Tibial artery (tissue), 4 donors: ENCODE measurements around the gene TRMT10A.
"Not testable (repeated sequence)": the region's sequence is repeated elsewhere in the genome, so short reads cannot be mapped to it uniquely, and the experiment has no call there.

ENCODE experiments used
- DNase-seq, 2 donors: peaks; one replicate each; pipeline ENCODE4 v3.0.0-alpha.2; 2019
- H3K27ac ChIP-seq, 2 donors: fragments of 200-600 bp; sonication (generic) in 1 of 2; 1 replicate in 1 of 2; 2 replicates in 1 of 2; pipeline ENCODE4 v1.5.1; 2018 to 2019; ENCODE audit warnings: mild to moderate bottlenecking in 1 of 2
- H3K27me3 ChIP-seq, 2 donors: fragments of 200-600 bp; sonication (generic) in 1 of 2; one replicate each; pipeline versions ENCODE4 v1.5.1 to v1.6.0; 2016 to 2019
- H3K36me3 ChIP-seq, 3 donors: fragments of 200-600 bp; sonication (generic) in 2 of 3; one replicate each; pipeline ENCODE4 v1.5.1; 2016 to 2019; ENCODE audit warnings: mild to moderate bottlenecking in 2 of 3
- H3K4me1 ChIP-seq, 4 donors: fragments of 200-600 bp; sonication (generic) in 2 of 4; 1 replicate in 3 of 4; 2 replicates in 1 of 4; pipeline ENCODE4 v1.5.1; 2016 to 2019
- H3K4me3 ChIP-seq, 2 donors: fragments of 200-600 bp; sonication (generic) in 1 of 2; 1 replicate in 1 of 2; 2 replicates in 1 of 2; pipeline ENCODE4 v1.5.1; 2018 to 2019; ENCODE audit warnings: mild to moderate bottlenecking in 2 of 2
- H3K9me3 ChIP-seq, 3 donors: fragments of 200-600 bp; sonication (generic) in 1 of 3; one replicate each; pipeline ENCODE4 v1.5.1; 2016 to 2019
- CTCF ChIP-seq, 2 experiments: fragments of 200-600 bp in 1 of 2; fragments of 450-650 bp in 1 of 2; IDR thresholded peaks; one replicate each; pipeline ENCODE4 v1.5.1; 2017 to 2019; ENCODE audit warnings: antibody characterized with exemption in 2 of 2, mild to moderate bottlenecking in 1 of 2, moderate library complexity in 1 of 2
- intact Hi-C: fragments of 100-400 bp; cut with DNase I; formaldehyde crosslinking; loops from one replicate; pipeline ENCODE4 v1.15.0; 2023; ENCODE audit warnings: low total_unique reads

Gene TRMT10A

GRCh38 chr4:99552872-99553271, 11.0 kb downstream of the TRMT10A start:
- Histone ChIP-seq H3K27ac (no peak overlapping the region), H3K4me3 (no peak overlapping the region), H3K4me1 (no peaks in the 10 kb centered on the region), H3K36me3 (peaks cover 0 to 24% (median 5%) of the 10 kb centered on the region in 3 donors), H3K27me3 (no peaks in the 10 kb centered on the region), H3K9me3 (no peaks in the 10 kb centered on the region)
- DNase-seq: no peak
- intact Hi-C loops: no loop called here
- TF ChIP-seq CTCF (IDR thresholded peaks at IDR 0.05): no peak

GRCh38 chr4:99540277-99540939, 23.4 kb downstream of the TRMT10A start:
- no peak overlapping the region for H3K27ac ChIP-seq
- no peak for TF ChIP-seq CTCF (IDR thresholded peaks at IDR 0.05)
- intact Hi-C loops: no loop called here

GRCh38 chr4:99537674-99538073, 26.2 kb downstream of the TRMT10A start:
- no peaks in the 10 kb centered on the region for H3K27me3 ChIP-seq
- DNase-seq: no peak
- intact Hi-C loops: no loop called here
- no peaks in the 10 kb centered on the region for H3K36me3 ChIP-seq
- H3K9me3 ChIP-seq: peaks cover 0 to 3% (median 0%) of the 10 kb centered on the region in 3 donors
- TF ChIP-seq CTCF (IDR thresholded peaks at IDR 0.05): no peak
- H3K27ac ChIP-seq: no peak overlapping the region
- H3K4me3 ChIP-seq: no peak overlapping the region
- no peaks in the 10 kb centered on the region for H3K4me1 ChIP-seq

More at GRCh38 chr4:99540277-99540939, 23.4 kb downstream of the TRMT10A start:
- H3K4me1 ChIP-seq: no peaks in the 10 kb centered on the region
- H3K9me3 ChIP-seq: peaks cover 0 to 6% (median 0%) of the 10 kb centered on the region in 3 donors
- H3K36me3 ChIP-seq: no peaks in the 10 kb centered on the region
- no peak overlapping the region for H3K4me3 ChIP-seq
- H3K27me3 ChIP-seq: no peaks in the 10 kb centered on the region
- DNase-seq: no peak

- no peaks in the 10 kb centered on the region for H3K27me3 ChIP-seq
- TF ChIP-seq CTCF (IDR thresholded peaks at IDR 0.05): no peak
- DNase-seq: no peak
Observed at GRCh38 chr4:99536848-99537247, 27.0 kb downstream of the TRMT10A start.

GRCh38 chr4:99536271-99536670, 27.6 kb downstream of the TRMT10A start:
- H3K36me3 ChIP-seq: no peaks in the 10 kb centered on the region
- H3K4me1 ChIP-seq: no peaks in the 10 kb centered on the region
- no peak for TF ChIP-seq CTCF (IDR thresholded peaks at IDR 0.05)
- peaks cover 0 to 3% (median 0%) of the 10 kb centered on the region in 3 donors for H3K9me3 ChIP-seq
- DNase-seq: no peak
- no peak overlapping the region for H3K27ac ChIP-seq
- intact Hi-C loops: no loop called here
- no peaks in the 10 kb centered on the region for H3K27me3 ChIP-seq
- no peak overlapping the region for H3K4me3 ChIP-seq

More at GRCh38 chr4:99536848-99537247, 27.0 kb downstream of the TRMT10A start:
- Histone ChIP-seq H3K9me3 (peaks cover 0 to 3% (median 0%) of the 10 kb centered on the region in 3 donors), H3K4me1 (no peaks in the 10 kb centered on the region), H3K27ac (no peak overlapping the region), H3K36me3 (no peaks in the 10 kb centered on the region), H3K4me3 (no peak overlapping the region)
- intact Hi-C loops: no loop called here

GRCh38 chr4:99534699-99535098, 29.1 kb downstream of the TRMT10A start:
- H3K27me3 ChIP-seq, DNase-seq, H3K27ac ChIP-seq, H3K9me3 ChIP-seq, intact Hi-C loops, H3K4me3 ChIP-seq, H3K36me3 ChIP-seq, H3K4me1 ChIP-seq: not testable (repeated sequence)
